GM12801 (cell line): Measurements from ENCODE around the gene CPNE4.
A peak's percentile ranks its signal among the peaks of the same experiment; 100 is the strongest.

ENCODE experiments used
- CTCF ChIP-seq: IDR thresholded peaks from one replicate; pipeline ENCODE4 v1.5.1; 2011; ENCODE audit warnings: control low read depth; ENCODE audit not compliant: insufficient read length; ENCODE audit errors: extremely low read depth

The CPNE4 gene

GRCh38 chr3:131797776-131798175 is 237.0 kb downstream of the CPNE4 start:
- TF ChIP-seq CTCF = no peak

GRCh38 chr3:131796558-131797198 is 238.1 kb downstream of the CPNE4 start:
- no peak for TF ChIP-seq CTCF

GRCh38 chr3:131796111-131796510 is 238.7 kb downstream of the CPNE4 start:
- TF ChIP-seq CTCF = no peak

- no peak for TF ChIP-seq CTCF
Observed at GRCh38 chr3:131795390-131796090, 239.3 kb downstream of the CPNE4 start.

- peak; percentile 64 for TF ChIP-seq CTCF
Observed at GRCh38 chr3:131794766-131795388, 239.9 kb downstream of the CPNE4 start.

- TF ChIP-seq CTCF = no peak
Observed at GRCh38 chr3:131793870-131794269, 240.9 kb downstream of the CPNE4 start.

- TF ChIP-seq CTCF = no peak
Observed at GRCh38 chr3:131789188-131789587, 245.6 kb downstream of the CPNE4 start.
